HG03066 (cell line): ENCODE results near the gene ANO9.
A peak's percentile ranks its signal among the peaks of the same experiment; 100 is the strongest.
"Not testable (repeated sequence)": the region's sequence is repeated elsewhere in the genome, so short reads cannot be mapped to it uniquely, and the experiment has no call there.

Experiments used
- ATAC-seq: cut with Tn5 transposase; IDR thresholded peaks from one replicate; pipeline ENCODE4 v1.9.1; 2021; ENCODE audit warnings: low read depth; ENCODE audit not compliant: unreplicated experiment

The ANO9 gene

GRCh38 chr11:471468-472145 lies 29.8 kb upstream of the ANO9 start:
- no peak for ATAC-seq

GRCh38 chr11:469684-470560 lies 28.1 kb upstream of the ANO9 start:
- ATAC-seq = no peak

- not testable (repeated sequence) for ATAC-seq
Observed at GRCh38 chr11:469026-469683, 27.3 kb upstream of the ANO9 start.

GRCh38 chr11:468493-468892 lies 26.7 kb upstream of the ANO9 start:
- no peak for ATAC-seq

- ATAC-seq = no peak
Observed at GRCh38 chr11:468036-468435, 26.2 kb upstream of the ANO9 start.

- ATAC-seq = no peak
Observed at GRCh38 chr11:465896-466530, 24.2 kb upstream of the ANO9 start.

- no peak for ATAC-seq
Observed at GRCh38 chr11:464316-464715, 22.5 kb upstream of the ANO9 start.

GRCh38 chr11:462107-462890 lies 20.5 kb upstream of the ANO9 start:
- no peak for ATAC-seq

- no peak for ATAC-seq
Observed at GRCh38 chr11:461626-462025, 19.8 kb upstream of the ANO9 start.

GRCh38 chr11:460331-461199 lies 18.8 kb upstream of the ANO9 start:
- ATAC-seq = no peak

GRCh38 chr11:459511-460220 lies 17.9 kb upstream of the ANO9 start:
- ATAC-seq = no peak

GRCh38 chr11:457111-457760 lies 15.4 kb upstream of the ANO9 start:
- ATAC-seq = no peak

- peak; percentile 52 for ATAC-seq
Observed at GRCh38 chr11:456533-456932, 14.7 kb upstream of the ANO9 start.

GRCh38 chr11:455566-456147 lies 13.8 kb upstream of the ANO9 start:
- no peak for ATAC-seq

- no peak for ATAC-seq
Observed at GRCh38 chr11:454801-455565, 13.2 kb upstream of the ANO9 start.

- ATAC-seq = no peak
Observed at GRCh38 chr11:454043-454442, 12.2 kb upstream of the ANO9 start.

GRCh38 chr11:453564-453963 lies 11.8 kb upstream of the ANO9 start:
- no peak for ATAC-seq
